ENCODE measurements around the gene SMAP2.

SMAP2 gene

DNA sequence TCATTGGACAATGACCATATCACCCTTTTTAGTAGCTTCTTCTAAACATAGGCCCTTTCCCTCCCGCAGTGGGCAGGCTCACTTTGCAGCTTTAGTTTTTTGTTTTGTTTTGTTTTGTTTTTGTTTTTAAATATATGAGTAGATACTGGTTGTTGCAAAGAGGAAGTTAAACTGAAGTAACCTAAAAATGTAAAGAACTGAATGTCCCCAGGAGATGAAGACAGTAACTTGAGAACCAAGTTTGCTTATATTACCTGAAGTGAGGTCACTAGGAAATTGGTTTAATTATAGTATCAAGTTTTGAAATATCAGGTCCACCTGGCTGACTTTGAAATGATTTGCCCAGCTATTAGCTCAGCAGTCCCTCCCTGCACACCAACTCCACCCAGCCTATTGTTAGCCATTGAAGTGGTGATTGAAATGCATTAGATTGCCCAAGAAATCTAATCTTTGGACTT lies 18.2 kb downstream of the SMAP2 start:
- no peak for DNase-seq

DNA sequence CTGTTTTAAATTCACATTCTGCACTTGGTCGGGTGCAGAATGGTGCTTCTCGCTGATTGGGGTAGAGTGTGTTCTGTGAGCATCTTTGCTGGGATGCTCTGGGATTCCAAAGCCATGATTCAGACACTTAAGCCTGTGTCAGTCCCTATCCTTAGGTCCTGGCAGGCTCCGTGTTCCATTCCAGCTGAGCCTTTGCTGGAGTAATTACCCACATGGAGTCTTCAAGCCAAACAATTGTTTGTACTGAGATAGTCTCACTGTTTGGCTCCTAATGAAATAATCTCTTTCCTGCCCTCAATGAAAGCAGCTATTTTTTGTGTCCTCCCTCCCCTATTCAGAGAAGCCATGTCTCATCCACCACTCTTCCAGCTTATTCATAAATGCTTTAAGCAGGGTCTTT lies 18.7 kb downstream of the SMAP2 start:
- peak in 3 of 14 donors; percentile 15 to 21 (median 21) for DNase-seq

- DNase-seq: no peak
Measured at GRCh38 chr1:40393173-40393572, 19.6 kb downstream of the SMAP2 start.

- no peak for DNase-seq
Measured at GRCh38 chr1:40394491-40395172, 21.1 kb downstream of the SMAP2 start.

- no peak for DNase-seq
Measured at GRCh38 chr1:40395190-40396175, 22.0 kb downstream of the SMAP2 start.

DNA sequence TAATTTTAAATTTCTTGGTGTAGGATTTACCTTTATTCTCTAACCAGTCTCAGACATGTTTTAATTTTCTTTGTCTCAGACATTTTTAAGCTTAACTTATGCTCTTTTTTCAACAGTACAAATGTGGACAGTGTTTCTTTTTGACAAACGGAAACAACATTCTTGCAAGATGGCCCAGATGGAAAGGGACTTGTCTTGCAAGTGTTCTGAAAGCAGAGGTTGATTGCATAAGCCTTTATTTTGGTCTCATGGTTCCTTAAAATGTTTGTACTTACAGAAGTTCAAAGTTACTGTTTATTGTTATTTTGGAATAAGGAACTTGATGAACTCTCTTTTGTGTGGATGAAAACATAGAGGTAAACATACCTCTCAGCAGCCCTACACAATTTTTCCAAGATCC lies 22.9 kb downstream of the SMAP2 start:
- DNase-seq: no peak

DNA sequence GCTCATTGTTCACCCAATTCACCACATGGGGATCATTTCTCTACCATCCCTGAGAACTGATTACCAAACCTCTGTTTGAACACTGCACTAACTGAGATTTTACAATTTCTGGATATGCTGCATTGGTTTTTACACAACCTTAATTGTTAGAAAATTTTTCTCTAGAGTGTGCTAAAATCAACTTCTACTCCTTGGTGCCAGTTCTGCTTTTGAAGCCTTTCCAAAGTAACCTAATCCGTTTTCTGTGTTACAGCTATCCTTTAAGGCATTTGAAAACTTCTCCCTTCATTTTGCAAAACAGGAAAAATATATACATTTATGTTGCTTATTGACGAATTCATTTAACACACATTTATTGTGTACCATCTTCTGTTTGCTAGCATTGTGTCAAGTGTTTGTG lies 23.7 kb downstream of the SMAP2 start:
- DNase-seq: no peak

DNA sequence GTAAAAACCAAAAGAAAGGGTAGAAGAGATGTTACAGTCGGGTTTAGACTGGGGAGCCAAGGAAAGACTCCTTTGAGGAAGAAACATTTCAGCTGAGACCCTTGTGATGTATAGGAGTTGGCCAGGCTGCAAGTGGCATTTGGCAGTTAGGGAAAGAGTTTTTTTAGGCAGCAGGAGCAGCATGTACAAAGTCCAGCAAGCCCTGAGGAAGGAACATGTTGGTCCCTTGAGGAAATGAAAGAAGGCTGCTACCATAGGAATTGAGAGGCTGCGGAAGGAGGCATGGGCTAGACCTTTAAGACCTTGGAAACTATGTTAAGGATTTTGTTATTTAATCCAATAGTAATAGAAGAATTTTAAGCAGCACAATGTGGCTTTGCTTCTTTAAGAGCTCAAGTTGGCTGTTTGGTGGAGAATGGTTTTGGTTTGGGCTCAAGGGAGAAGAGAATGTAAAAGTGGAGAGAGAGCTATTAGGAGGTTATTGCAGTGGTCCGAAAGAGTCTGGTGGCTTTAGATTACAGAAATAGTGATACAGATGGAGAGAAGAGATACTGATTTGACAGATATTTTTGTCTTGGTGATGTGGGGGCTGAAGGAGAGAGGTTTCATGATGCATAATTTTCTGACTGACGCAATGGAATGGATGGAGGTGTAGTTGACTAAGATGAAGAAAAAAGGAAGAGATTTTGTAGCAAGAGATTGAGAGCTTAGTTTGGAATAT lies 26.6 kb downstream of the SMAP2 start:
- DNase-seq: peak in 1 of 14 donors; percentile 24

GRCh38 chr1:40401473-40402201 lies 28.1 kb downstream of the SMAP2 start:
- no peak for DNase-seq

DNA sequence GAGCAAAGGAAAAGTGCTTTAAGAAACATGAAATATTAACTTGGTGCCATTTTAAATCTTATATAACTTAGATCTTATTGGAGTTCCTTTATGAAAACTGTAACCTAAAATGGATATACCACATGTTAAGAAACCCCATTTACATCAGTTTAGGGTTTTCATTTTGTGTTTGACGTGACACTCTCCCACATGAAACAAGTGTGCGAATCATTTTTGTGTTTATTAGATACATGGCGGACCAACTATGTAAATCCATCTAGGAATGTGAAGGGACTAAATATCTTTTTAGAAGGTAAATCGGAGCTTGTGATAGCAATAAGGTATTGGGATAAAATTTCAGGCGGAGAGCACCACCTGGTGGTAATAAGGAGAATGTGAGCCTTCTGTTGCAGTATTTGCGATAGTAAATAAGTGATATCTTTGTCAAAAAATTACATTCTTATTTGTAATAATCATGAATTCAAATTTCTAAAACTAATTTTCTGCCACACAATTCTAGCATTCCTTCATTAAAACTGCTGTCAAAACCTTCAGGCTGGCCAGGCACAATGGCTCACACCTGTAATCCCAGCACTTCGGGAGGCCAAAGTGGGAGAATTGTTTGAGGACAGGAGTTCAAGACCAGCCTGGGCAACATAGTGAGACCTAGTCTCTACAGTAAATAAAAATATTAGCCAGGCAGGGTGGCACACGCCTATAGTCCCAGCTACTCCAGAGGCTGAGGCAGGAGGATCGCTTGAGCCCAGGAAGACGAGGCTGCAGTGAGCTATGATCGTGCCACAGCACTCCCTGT lies 31.3 kb downstream of the SMAP2 start:
- DNase-seq: peak in 3 of 14 donors; percentile 13 to 43 (median 29)

DNA sequence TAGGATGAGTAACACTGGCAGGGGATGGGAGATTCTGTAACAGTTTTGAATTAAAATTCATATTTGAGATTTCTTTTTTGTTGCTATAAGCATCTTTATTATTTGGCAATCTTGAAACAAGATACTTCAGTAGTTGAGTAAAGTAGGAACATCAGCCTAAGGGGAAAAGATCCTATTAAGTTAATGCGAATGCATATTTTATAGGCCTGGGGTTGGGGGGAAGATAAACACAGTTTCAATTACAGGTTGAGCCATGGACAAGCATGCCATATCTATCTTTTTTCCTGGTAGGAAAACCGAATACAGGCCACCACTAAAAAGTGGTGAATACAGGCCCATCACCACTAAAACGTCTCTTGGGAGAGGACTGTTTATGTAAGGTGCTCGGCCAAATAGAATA lies 32.3 kb downstream of the SMAP2 start:
- no peak for DNase-seq

DNA sequence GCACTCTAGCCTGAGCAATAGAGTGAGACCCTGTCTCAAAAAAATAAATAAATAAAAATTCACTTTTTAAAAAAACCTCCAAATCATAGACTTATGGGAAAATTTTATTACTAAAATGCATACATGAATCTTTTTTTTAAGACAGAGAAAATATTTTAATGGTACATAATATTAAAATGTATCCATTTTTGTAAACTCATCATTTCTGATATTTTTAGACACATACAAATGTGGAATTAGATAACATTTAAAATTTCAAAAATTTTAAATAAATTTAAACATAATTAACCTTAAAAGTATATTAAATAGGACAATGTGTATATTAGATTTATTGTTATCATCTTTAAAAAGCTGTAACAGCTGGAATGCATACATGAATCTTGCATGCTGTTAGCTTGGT lies 33.9 kb downstream of the SMAP2 start:
- no peak for DNase-seq

GRCh38 chr1:40409467-40409866 lies 35.9 kb downstream of the SMAP2 start:
- DNase-seq: no peak

DNA sequence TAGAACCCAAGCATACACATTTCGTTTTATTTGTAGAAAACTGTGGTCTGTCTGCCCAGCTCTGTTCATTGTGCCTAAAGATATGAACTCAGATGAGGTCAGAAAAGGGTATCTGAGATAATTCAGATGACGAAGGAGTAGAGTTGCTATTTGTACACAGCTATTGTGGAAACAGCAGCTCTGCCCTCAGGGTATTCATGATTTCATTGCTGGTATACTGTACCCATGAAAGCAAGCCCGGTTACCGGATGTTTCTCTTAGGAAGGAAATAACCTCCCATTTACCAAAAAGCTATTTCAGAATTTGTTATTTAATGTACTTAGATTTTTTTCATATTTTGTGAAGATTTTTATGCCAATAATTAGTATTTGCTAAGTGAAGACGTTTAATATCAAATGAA lies 37.8 kb downstream of the SMAP2 start:
- no peak for DNase-seq

DNA sequence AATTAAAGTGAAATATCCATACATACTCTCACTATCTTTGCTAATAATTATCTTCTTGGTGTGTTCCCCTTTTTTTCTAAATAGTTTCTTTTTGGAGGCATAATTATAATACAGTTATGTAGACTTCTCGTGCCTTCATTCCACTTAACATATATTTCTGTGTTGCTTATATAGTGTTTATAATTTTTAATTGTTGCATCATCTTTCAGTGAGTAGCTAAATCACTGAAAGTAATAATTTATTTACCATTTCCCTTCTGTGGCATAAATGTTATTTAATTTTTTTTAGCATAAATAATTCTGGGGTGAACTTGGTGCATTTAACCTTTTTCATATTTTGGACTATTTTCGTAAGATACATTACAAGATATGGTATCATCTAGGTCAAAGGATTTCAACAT lies 38.3 kb downstream of the SMAP2 start:
- DNase-seq: no peak

DNA sequence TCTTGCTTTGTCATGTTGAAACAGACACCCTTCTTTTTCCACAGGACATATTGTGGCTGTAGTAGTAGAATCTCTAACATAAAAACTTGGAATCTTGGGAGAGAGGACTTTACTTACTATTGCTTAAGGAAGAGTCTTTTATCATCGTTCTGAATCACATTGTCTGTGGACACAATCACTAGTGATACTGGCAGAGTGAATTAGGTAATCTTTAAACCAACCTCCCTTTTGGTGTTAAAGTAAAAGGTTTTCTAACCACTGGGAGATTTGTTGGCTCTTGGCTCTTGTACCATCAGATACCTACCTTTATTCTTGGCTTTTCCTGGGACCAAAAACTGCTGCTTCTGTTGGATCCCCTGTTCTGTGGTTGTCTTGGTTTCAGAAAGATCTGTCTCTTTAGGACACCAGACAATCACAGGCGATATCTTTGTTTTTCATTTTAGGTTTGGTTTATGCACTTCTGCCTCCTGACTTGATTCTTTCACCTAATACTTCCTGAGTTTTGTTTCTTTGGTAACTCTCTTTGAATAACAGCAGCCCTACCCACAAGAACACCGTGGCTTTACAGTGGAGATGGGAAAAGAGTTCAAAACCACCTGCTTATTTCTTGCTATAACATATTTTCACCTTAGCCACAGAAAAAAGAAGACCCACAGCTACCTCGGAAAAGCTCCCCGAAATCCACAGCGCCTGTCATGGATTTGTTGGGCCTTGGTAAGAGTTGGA lies 40.2 kb downstream of the SMAP2 start:
- no peak for DNase-seq

DNA sequence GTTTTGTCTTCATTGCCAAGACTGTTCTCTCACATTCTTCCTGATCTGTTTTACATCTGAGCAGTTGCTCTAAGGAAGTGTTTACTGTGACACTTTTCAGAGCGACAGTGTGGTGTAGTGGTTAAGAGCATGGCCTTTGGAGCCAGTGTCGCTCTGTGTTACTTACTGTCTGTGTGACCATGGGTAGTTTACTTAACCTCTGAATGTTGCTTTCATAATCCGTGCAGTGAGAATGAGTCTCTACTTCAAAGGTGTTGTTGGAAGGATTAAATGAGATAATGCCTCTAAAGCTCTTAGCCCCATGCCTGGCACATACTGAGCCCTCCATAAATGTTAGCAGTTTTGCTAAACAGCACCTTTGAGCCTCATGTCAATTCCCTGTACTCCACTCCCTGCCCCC lies 40.8 kb downstream of the SMAP2 start:
- DNase-seq: no peak

DNA sequence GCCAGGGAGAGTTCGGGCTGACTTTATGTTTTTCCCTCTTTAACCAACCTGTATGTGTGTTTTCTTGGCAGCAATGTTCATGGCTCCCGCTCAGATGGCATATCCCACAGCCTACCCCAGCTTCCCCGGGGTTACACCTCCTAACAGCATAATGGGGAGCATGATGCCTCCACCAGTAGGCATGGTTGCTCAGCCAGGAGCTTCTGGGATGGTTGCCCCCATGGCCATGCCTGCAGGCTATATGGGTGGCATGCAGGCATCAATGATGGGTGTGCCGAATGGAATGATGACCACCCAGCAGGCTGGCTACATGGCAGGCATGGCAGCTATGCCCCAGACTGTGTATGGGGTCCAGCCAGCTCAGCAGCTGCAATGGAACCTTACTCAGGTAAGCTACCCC lies 43.2 kb downstream of the SMAP2 start:
- DNase-seq: no peak

DNA sequence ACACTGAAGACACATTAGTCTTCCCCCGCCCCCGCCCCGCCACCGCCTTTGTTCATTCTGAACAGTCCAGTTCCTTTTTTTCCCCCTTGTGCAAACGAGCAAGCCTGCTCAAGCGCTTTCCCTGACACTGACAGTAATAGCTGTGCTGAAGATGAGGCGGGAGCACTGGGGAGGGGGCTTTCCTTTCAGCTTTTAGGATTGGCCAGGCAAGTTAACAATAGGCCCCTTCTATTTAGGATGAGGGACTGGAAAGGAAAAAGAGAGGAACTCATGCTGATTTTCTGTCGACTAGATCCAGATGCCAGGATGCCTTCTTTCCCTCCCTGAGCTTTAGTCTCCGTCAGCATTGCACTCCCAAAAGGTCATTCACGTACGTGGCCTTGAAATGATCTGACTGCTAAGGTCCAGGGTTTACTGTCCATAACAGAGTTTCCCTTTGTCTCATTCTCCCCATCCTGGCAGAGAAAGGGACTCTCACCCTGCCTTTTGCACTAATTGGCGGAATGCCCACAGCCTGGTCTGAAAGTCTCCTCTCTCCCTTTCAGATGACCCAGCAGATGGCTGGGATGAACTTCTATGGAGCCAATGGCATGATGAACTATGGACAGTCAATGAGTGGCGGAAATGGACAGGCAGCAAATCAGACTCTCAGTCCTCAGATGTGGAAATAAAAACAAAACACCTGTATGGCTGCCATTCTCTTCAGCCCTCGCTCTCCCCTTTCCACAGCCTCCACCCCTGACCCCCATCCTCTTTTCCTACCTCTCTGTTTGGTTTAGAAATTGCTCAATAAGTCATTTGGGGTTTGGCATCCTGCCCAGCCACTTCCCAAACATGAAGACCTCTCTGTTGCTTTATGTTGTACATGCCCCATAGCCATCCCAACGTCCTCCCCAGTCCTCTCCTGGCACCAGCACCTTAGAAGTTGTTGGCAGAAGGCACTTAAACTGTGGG lies 48.2 kb downstream of the SMAP2 start:
- peak in 9 of 14 donors; percentile 26 to 63 (median 45) for DNase-seq
